Activated CD4-positive, alpha-beta T cell treated with anti-CD3 and anti-CD28 coated beads, Interleukin-2, amount 50 U/mL, for 4 hours (primary cell): ENCODE results near the gene AREL1.

ENCODE experiments used
- DNase-seq, 2 experiments: peaks; one replicate each; pipeline ENCODE4 v3.0.0-alpha.2; 2020

AREL1 gene

DNA sequence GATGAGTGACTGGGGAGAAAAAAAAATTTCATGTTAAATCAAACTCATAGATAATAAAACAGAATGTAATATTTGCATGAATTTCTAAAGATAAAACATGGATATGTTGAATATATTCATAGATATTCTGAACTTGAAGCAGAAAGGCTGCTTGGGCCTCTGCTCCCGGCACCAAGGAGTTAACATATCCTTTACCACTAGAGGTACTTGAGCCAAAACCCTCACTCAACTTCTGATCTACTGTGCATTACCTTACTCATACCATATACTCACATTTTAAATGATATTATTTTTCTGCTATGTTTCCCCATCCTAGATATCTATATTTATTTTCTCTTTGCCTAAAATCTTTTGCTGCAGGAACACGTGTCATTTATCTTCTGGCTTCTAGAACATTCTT is 14.9 kb downstream of the AREL1 start:
- no peak for DNase-seq

DNA sequence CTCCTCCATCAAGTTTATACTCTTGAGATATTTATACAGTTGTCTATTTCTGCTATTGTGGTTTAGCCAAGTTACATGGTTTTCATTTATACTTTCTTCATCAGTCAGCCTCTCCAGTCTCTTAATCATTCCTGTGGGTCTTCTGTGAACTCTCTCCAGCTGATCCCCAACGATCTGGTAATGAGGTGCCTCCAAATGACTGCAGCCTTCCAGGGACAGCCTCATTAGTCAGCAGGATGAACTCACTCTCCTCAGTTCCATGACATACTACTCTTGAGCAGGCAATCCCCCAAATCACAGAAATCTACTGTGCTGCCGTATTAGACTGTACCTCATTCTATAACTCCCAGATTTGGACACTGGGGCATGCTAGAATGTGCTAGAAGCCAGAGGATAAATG is 15.3 kb downstream of the AREL1 start:
- no peak for DNase-seq

DNA sequence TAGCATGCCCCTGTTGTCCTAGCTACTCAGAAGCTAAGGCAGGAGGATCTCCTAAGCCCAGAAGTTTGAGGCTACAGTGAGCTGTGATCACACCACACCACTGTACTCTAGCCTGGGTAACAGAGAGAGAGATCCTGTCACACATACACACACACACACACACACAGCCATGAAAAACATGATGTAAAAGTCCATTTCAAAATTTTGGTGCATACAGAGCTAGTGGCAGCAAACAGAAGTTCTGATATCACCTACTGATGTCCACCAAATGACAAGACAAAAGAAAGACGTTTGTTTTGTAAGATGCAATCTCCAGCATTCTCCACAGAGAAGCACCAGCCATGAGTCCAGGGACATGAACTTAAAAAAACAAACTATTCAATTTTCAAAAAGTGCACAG is 15.9 kb downstream of the AREL1 start:
- DNase-seq, result no peak

DNA sequence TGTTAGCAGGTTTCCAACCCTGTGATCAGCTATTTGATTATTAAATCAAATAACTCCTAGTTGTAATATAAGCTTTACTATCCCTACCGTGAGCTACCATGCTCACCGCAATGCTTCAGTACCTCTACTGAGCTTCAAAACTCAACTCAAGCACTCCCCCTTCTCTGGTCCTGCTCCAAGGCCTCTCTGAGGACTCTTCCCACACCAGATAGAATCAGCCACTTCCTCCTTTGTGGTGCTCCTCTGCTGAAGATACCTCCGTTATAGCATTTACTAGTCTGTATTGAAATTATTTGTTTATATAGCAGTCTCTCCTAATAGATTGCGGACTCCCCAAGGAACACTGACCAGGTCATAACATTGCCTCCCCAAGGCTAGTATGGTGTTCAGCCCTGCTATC is 17.5 kb downstream of the AREL1 start:
- no peak for DNase-seq

DNA sequence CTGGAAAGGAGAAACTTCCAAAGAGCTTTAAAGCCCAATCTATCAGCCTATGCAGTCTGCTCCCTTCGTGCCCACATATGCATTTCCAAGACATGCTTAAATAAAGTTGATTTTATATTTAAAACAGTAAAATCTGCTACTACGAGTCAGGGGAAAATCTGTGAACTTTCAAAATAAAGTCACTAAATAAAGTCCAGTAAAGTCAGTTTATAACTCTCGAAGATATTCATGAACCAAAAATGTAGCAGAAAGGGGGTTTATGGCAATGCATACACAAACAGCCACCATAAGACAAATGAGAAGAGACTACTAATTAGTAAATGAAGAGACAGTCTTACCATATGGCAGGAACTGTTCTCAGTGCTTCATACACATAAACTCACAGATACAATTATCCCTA is 19.7 kb downstream of the AREL1 start:
- DNase-seq, result no peak

DNA sequence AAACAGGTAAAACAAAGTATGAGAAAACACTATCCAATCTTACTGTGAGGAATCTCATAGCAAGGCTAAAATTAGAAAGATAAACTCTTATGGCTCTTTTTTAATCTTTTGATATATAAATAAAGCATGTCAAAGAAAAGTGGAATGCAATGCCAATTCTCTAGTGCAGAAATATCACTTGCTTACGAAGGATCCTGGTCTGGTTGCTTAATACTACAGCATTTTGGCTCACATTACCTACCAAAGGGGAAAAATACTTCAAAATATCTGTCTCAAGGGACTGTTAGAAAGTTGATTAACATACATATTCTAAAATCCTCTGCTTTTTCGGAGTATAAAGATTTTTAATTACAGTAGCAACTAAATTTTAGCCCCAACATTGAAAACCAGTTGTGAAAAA is 21.4 kb downstream of the AREL1 start:
- no peak for DNase-seq

DNA sequence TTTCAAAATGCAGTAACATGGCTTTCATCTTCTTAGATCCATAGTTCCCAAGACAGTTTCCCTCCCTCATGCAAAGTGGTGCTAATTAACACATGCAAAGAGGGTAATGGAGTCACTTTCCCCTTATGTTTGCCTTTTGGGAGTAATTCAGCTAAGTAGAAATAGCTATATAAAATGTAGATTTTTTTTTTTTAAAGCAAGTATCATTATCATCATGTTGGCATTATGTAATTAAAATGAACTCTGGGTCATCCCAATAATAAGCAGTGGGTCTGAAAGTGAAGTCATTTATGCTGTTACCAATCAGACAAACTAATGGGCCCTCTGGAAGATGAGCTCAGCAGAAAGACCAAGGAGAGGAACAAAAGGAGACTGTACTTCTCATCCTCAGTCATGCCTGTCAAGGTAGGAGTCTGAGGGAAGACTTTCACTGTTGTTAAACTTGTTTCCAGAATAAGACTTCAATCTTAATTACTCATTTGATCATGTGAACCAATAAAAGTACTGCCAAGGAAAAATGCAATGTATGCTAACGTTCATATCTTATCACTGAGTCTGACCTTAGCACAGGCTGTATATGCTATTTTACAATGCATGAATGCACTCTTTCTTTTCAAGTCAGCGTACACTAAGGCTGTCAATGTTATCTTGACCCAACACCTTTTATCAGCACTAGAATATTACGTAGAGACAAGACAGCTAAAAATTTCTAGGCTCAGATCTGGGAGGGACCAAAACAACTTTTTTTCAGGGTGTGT is 26.8 kb downstream of the AREL1 start:
- no peak for DNase-seq

DNA sequence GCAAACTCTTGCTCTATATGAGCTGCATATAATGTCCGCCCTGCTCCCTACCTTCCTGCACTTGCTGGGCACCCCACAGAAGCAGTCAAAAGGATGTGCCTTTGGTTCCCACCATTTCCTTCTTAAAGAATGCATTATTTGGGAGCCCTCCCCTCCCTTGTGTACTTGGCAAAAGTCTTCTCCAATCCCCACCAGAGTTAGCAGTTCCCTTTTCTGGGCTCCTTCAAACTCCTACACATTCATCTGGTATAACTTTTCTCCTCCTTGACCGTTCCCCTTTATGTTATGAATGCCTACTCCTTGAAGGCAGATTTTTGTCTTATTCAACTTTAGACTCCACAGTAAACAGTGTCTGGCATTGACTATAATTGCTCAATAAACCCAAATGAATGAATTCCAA is 27.8 kb downstream of the AREL1 start:
- DNase-seq, result no peak

DNA sequence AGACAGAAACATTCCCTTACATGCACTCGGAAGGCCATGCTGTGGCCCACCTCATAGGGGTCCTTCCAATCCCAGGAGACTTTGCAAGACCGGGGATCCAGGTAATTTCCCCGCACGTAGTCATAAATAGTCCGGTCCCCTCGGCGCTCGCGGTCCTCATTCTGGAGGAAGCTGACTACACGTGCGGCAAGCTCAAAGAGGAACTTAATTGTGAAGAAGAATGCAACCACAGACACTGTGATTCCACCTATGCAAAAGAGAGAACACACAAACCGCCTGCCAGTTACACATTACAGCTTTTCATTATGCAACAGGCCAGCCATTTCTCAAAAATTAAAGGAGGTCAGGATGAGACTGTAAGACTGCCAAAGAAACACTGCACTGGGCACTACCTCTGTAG is 28.4 kb downstream of the AREL1 start:
- DNase-seq, result no peak

DNA sequence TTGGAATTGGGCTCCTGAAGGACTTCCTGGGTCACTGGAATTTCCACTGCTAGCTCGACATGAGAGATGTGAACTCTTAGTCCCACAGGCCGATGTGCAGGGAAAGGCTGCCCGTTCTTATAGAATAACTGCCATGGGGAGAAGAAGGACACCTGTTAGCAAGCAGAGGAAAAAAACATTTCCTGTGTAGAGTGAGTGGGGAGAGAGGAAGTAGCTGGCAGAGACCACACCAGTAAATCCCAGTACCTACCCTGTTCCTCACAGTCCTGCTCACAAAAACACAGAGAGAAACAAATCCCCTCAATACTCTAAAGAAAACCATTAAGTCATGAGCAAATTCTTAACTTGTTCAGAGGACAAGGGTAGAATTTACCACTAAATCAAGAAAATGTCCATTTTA is 29.5 kb downstream of the AREL1 start:
- DNase-seq, result no peak

DNA sequence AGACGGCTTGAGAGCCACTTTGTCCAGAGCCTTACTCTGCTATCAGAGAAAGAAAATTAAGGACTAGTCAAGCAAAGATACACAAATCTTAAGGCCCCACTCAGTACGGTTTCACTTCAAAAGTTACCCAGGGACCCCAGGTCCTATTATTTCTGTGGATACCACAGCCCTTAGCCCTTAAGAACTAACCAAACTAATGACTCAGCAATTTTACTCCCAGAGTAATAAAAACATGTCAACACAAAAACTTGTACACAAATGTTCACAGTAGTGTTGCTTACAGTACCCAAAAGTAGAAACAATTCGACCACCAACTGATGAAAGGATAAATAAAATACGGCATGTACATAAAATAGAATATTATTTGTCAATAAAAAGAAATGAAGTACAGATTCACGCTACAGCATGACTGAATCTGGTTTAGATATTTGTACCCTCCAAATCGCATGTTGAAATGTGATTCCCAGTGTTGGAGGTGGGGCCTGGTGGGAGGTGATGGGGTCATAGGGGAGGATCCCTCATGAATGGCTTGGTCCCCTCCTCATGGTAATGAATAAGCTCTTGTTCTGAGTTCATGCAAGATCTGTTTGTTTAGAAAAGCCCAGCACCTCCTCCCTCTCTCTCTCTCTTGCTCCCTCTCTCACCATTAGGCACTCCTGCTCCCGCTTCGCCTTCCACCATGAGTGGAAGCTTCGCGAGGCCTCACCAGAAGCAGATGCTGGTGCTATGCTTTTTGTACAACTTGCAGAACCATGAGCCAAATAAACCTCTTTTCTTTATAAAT is 30.5 kb downstream of the AREL1 start:
- DNase-seq, result no peak

DNA sequence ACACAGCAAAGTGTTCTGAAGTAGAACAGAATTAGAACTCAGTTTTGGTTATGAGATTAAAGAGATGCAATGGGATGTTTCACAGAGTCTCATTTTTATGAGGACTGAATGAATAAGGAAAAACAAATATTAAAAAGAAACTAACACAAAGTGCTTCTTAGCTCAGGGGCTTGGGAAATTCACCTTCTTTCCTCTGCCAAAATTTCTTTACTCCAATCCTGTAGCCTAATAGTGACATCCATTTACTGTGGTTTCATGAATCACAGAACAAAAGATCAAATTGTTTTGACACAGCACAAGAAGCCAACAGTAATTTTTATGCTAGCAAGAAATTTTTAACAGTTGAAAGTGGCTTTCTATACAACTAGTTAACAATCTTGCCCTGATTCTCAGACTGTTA is 37.7 kb downstream of the AREL1 start:
- DNase-seq, result no peak

DNA sequence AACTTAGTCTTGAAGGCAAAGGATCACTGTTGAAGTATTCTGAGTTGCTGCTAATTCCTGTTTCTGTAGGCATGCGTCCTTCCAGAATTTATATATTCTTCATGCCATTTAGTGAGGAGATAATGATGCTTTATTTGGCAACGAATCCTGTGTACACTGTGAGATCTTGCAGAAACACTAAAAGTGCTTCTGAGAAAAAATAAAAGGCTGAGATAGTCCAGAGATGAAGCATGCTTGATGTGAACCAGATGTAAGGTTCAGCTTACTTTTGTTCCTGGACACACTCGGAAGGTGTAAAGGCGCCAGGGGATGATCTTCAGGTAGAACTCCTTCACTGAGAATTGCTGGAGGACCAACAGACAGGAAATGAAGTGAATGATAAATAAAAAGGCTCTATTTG is 39.1 kb downstream of the AREL1 start:
- DNase-seq, result no peak

DNA sequence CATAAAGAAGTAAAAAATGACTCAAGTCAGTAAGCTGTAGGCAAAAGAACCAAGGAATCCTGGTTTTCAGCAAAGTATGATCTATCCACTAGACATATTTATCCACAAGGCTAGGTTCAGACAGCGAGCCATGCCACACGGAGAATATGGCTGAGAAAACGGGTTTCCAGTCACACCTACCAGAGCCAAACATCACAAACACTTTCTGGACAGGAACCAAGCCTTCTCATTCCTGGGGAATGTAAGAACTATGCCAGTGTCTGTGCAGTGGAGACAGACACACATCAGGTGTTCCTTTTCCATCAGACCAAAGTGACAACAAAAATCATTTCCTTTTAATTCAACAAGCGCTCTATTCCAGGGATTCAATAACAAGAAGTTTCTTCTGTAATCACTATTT is 41.1 kb downstream of the AREL1 start:
- no peak for DNase-seq

DNA sequence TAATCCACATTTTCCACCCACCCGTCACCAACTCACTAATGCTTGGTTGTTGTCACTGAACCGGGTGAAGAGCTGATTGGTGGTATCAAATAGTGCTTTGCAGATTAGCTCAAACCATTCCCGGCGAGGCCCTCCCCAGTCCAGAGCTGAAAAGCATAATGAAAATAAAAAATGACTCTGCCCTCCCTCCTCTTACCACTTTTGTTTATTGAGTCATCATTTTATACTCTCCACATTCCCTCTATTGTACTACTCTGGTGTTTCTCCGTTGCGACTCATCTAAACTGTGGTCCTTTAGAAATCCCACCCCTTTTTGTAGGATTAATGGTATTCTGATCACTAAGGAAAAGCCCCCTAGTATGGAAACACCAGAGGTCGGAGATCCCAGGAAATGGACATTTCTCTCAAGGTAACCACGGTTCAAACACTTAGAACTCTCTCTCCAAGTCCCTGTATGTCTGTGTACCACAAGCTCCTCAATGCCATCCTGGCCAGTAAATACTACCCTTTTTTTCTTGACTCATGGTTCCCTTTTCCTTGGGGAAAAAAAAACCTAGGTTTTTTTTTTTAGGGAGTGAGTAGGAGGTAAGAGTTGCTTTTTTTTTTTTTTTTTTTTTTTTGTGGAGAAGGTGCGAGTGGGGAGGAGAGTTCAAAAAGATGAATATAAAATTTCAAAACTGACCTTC is 42.0 kb downstream of the AREL1 start:
- no peak for DNase-seq

DNA sequence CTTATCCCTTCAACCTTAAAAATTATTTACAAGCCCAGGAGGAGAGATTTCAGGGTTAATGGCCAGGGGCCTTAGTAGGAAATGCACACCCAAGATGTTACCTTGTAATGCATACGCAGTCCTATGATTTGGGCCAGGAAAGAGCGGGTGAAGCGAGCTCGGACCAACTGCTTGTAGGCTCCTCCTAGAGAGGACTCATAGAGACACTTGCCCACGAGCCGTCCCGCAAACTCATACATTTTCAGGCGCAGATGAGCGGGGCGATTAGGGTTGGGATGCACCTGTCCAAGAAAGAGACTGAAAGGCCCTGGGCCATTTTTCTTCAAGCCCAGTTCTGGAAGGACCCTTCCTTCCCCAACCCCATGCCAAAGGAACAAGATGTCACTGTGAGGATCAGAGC is 43.0 kb downstream of the AREL1 start:
- DNase-seq, result no peak

DNA sequence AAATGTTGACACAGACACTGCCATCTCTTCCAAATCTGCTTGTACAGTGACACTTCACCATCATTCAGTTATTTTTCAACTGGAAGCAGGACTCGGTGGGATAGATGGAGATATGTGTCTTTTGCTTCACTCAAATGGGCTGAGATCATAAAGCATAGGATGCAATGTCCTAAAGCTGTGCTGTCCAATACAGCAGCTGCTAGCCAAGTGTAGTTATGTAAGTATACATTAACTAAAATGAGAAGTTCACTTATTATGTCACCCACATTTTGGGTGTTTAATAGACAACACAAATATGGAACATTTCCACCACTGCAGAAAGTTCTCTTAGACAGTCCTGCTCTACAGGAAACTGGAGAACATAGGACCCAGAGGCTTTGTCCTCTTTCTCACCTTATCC is 43.6 kb downstream of the AREL1 start:
- no peak for DNase-seq

DNA sequence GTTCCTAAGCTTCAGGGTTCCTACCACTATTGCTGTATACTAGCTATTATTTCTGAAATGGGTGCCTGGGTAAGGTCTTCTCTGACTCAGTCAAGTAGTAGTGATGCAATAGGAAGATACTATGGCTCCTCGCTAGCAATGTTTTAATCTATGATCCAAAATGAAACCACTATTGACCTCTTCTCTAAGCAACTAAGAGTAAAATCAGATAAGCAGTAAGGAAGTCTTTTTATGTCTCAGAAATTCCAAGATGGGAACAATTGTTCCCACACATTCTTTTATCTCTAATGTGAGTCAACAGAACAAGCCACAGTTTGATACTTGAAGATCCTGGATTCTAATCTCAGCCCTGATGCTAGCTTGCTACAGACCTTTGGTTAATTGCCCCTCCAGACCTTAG is 45.1 kb downstream of the AREL1 start:
- DNase-seq, result no peak

DNA sequence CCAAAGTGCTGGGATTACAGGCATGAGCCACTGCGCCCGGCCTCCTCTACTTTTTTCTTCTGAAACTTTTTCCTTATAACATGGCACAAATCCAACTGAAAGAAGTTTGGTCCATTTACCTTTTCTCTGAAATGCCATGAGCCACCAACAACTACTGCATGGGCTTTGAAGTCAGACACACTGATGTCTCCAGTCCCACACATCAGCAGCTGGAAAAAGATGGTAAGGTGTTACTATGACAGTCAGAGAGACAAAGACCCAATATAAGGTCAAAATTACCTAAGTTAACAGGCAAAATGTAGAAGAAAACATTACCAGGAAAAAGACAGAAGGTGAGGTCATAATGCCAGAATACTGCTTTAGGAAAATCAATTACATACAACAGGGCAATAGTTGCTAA is 48.2 kb downstream of the AREL1 start:
- DNase-seq, result no peak

DNA sequence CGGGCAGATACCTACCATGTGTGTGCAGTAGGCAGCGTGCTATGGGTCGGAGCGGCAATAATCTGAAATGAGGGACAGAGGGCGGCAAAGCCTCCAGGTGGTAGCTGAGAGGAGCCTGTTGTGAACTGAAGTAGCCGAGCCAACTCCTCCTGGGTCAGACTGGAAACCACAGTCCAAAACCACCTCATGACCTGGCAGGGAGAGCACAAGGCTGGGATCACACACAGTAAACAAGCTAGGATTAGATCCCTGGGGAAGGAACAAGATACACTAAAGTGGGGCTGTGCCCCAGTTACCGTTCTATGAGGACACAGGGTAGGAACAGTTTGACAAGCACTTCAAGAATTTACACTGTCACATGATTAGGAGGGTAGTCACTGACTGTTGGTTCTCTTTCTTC is 49.0 kb downstream of the AREL1 start:
- no peak for DNase-seq

DNA sequence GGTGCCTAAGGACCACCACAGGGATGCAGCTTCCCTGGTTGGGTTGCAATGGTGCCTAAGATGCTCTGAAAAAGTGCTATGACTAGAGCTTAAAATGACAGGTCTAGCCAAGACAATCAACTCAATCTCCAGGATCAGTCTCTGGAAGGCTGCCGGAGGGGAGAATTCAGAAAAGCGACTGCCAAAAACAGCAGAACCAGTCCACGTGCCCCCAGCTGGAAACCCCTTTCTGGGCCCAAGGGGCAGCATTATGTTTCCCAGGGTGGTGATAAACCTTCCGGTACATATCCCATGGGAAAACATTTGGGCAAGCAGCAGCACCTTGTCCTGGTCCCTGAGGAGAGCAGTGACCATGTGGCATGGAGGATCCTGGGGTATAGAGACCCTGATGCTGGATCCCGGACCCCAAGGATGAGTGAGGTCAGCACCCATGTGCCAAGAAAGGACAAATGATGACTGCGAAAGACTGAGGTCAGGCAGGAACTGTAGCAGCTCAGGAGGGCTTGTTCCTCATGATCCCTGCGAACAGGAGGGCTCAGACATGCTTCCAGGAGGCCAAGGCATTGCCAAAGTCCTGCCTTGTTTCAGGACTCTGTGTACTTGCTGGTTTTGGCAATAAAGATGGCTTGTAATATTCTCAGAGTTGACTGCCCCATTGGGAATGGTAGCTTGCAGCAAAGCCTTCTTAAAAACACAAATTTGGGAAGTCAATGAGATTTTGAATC is 51.0 kb downstream of the AREL1 start:
- no peak for DNase-seq

DNA sequence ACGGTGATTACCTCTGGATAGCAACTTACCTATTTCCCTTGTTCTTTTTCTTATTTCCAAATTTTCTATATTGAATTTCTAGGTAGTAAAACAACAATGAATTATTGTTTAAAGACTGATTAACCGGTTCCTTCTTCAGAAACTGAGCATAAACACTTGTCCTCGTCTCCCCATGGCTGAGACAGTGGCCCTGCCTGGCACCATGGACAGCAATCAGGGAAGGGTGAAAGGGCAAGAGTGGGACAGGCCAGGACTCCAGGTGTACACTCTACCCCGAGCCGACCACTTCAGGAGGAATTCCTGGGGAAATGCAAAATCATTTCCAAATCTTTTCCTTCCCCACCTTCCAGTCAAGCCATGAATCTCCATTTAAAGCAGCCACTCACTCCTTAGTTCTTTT is 52.0 kb downstream of the AREL1 start:
- DNase-seq, result no peak

DNA sequence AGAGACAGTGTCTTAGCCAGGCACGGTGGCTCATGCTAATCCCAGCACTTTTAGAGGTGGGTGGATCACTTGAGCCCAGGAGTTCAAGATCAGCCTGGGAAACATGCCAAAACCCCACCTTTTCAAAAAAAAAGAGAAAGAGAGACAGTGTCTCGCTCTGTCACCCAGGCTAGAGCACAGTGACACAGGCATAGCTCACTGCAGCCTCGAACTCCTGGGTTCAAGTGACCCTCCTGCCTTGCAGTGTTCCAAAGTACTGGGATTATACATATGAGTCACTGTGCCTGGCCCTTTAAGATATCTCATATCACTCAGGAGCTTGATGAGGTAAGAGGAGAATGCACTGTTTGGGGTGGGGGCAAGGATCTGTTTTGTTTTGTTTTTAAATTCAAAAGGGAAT is 52.7 kb downstream of the AREL1 start:
- no peak for DNase-seq
